DND-41 (cell line): ENCODE measurements around the gene IGSF23.
"Not testable (repeated sequence)": the region's sequence is repeated elsewhere in the genome, so short reads cannot be mapped to it uniquely, and the experiment has no call there.

ENCODE experiments used
- ATAC-seq: fragments of 200-7000 bp; cut with Tn5 transposase; 3 replicates; pipeline ENCODE4 v1.9.1; 2021; ENCODE audit warnings: low read depth; ENCODE audit not compliant: insufficient read depth
- DNase-seq: peaks from one replicate; pipeline ENCODE4 v3.0.0-alpha.2; 2020
- H2AFZ ChIP-seq: 2 replicates; pipeline ENCODE4 v1.6.0; 2012; ENCODE audit warnings: low read depth, low read length
- H3K27ac ChIP-seq: 2 replicates; pipeline ENCODE4 v1.5.1; 2012; ENCODE audit warnings: low read length, inconsistent platforms
- H3K27me3 ChIP-seq: fragments of 200-600 bp; sonication (generic); 2 replicates; pipeline ENCODE4 v1.6.0; 2012; ENCODE audit warnings: low read length, mild to moderate bottlenecking, inconsistent platforms; ENCODE audit not compliant: insufficient read depth, poor library complexity
- H3K36me3 ChIP-seq: 2 replicates; pipeline ENCODE4 v1.5.1; 2012; ENCODE audit warnings: low read length, inconsistent platforms; ENCODE audit not compliant: insufficient read depth
- H3K4me1 ChIP-seq: 2 replicates; pipeline ENCODE4 v1.5.1; 2012; ENCODE audit warnings: mild to moderate bottlenecking, low read length; ENCODE audit not compliant: insufficient read depth
- H3K4me2 ChIP-seq: 2 replicates; pipeline ENCODE4 v1.6.0; 2012; ENCODE audit warnings: mild to moderate bottlenecking, moderate library complexity, low read length, inconsistent platforms; ENCODE audit not compliant: insufficient read depth
- H3K4me3 ChIP-seq, 2 experiments: fragments of 200-600 bp in 1 of 2; shearing (Covaris generic) in 1 of 2; 2 replicates each; pipeline ENCODE4 v1.5.1; 2012 to 2016; ENCODE audit warnings: inconsistent platforms in 2 of 2, low read length in 2 of 2, mild to moderate bottlenecking in 2 of 2, low read depth in 1 of 2, moderate library complexity in 1 of 2
- H3K79me2 ChIP-seq: 2 replicates; pipeline ENCODE4 v1.6.0; 2012; ENCODE audit warnings: low read length, inconsistent platforms; ENCODE audit not compliant: insufficient read depth
- H3K9ac ChIP-seq: 2 replicates; pipeline ENCODE4 v1.6.0; 2012; ENCODE audit warnings: low read depth, mild to moderate bottlenecking, inconsistent platforms, low read length, moderate library complexity
- H3K9me3 ChIP-seq: 2 replicates; pipeline ENCODE4 v1.5.1; 2012; ENCODE audit warnings: low read length, moderate library complexity, mild to moderate bottlenecking, inconsistent platforms; ENCODE audit not compliant: insufficient read depth, severe bottlenecking
- H4K20me1 ChIP-seq: 2 replicates; pipeline ENCODE4 v1.6.0; 2012; ENCODE audit warnings: low read length; ENCODE audit not compliant: insufficient read depth
- CTCF ChIP-seq: IDR thresholded peaks from 2 replicates; pipeline ENCODE4 v1.5.1; 2012; ENCODE audit warnings: borderline replicate concordance, low read length, moderate library complexity, mild to moderate bottlenecking; ENCODE audit not compliant: poor library complexity, severe bottlenecking; ENCODE audit errors: extremely low read depth
- EZH2 ChIP-seq: IDR thresholded peaks from 3 replicates; pipeline ENCODE4 v1.6.1; 2012; ENCODE audit warnings: borderline replicate concordance, low read depth, mild to moderate bottlenecking, moderate library complexity, low read length, inconsistent platforms; ENCODE audit not compliant: severe bottlenecking

The IGSF23 gene

GRCh38 chr19:44628793-44629192, 15.4 kb downstream of the IGSF23 start:
- Histone ChIP-seq H3K4me2 (no peak overlapping the region), H3K4me3 (no peak overlapping the region), H2AFZ (no peak overlapping the region), H3K9me3 (no peaks in the 10 kb centered on the region), H3K27me3 (no peaks in the 10 kb centered on the region), H4K20me1 (no peaks in the 10 kb centered on the region), H3K27ac (no peak overlapping the region), H3K9ac (no peak overlapping the region), H3K79me2 (no peaks in the 10 kb centered on the region), H3K4me1 (no peaks in the 10 kb centered on the region), H3K36me3 (no peaks in the 10 kb centered on the region)
- TF ChIP-seq CTCF (no peak), EZH2 (no peak)
- ATAC-seq (no peak), DNase-seq (no peak)

- not testable (repeated sequence) for H3K27me3 ChIP-seq, H3K9ac ChIP-seq, DNase-seq, H2AFZ ChIP-seq, H3K4me1 ChIP-seq, H3K79me2 ChIP-seq, H3K4me2 ChIP-seq, H3K9me3 ChIP-seq, H3K36me3 ChIP-seq, ATAC-seq, H3K4me3 ChIP-seq, H4K20me1 ChIP-seq, H3K27ac ChIP-seq
These were observed 18.2 kb downstream of the IGSF23 start for GRCh38 chr19:44631611-44632010.

GRCh38 chr19:44634058-44634457, 20.7 kb downstream of the IGSF23 start:
- H3K4me3 ChIP-seq, H3K4me1 ChIP-seq, H3K36me3 ChIP-seq, H3K4me2 ChIP-seq, ATAC-seq, H3K9ac ChIP-seq, H3K9me3 ChIP-seq, H3K79me2 ChIP-seq, H3K27me3 ChIP-seq, DNase-seq, H4K20me1 ChIP-seq, H3K27ac ChIP-seq, H2AFZ ChIP-seq: not testable (repeated sequence)

- Histone ChIP-seq H3K4me1 (no peaks in the 10 kb centered on the region), H3K36me3 (no peaks in the 10 kb centered on the region), H3K4me2 (no peak overlapping the region), H3K27ac (no peak overlapping the region), H3K4me3 (no peak overlapping the region), H3K9ac (no peak overlapping the region), H3K9me3 (no peaks in the 10 kb centered on the region), H3K27me3 (no peaks in the 10 kb centered on the region), H3K79me2 (no peaks in the 10 kb centered on the region), H2AFZ (no peak overlapping the region), H4K20me1 (no peaks in the 10 kb centered on the region)
- ATAC-seq (no peak), DNase-seq (no peak)
- TF ChIP-seq EZH2 (no peak), CTCF (no peak)
These were observed 21.4 kb downstream of the IGSF23 start for GRCh38 chr19:44634785-44635184.
